Lower lobe of right lung (tissue), 2 donors: ENCODE results near the gene POLRMT. TPM values are rescaled to one million over a fixed set of nuclear protein-coding genes. Genes with fewer than 3 reads are reported as not detected.

Experiments
- ATAC-seq, 2 donors: fragments of 200-7000 bp; cut with Tn5 transposase; one replicate each; pipeline ENCODE4 v1.9.1; 2020 to 2022; ENCODE audit warnings: mild to moderate bottlenecking in 2 of 2, moderate library complexity in 2 of 2
- DNase-seq: peaks from one replicate; pipeline ENCODE4 v3.0.0-alpha.2; 2020
- H3K27ac ChIP-seq: fragments of 200-600 bp; one replicate; pipeline ENCODE4 v1.8.0; 2022
- H3K27me3 ChIP-seq: fragments of 200-600 bp; one replicate; pipeline ENCODE4 v1.8.0; 2022; ENCODE audit warnings: low read depth
- H3K36me3 ChIP-seq: fragments of 200-600 bp; one replicate; pipeline ENCODE4 v1.8.0; 2022; ENCODE audit warnings: mild to moderate bottlenecking
- H3K4me1 ChIP-seq: fragments of 200-600 bp; one replicate; pipeline ENCODE4 v1.8.0; 2022
- H3K4me3 ChIP-seq: fragments of 200-600 bp; one replicate; pipeline ENCODE4 v1.8.0; 2022; ENCODE audit warnings: mild to moderate bottlenecking
- H3K9me3 ChIP-seq: fragments of 200-600 bp; one replicate; pipeline ENCODE4 v1.8.0; 2022
- CTCF ChIP-seq: fragments of 200-600 bp; IDR thresholded peaks from one replicate; pipeline ENCODE4 v1.8.0; 2022; ENCODE audit warnings: antibody characterized with exemption, mild to moderate bottlenecking
- intact Hi-C: fragments of 100-400 bp; cut with DNase I; formaldehyde crosslinking; loops from one replicate; pipeline ENCODE4 v1.11.0; 2022
- total RNA-seq: library from RNA; stranded (reverse); fragmentation: NEBNext Ultra II Directional; extraction: Animal tissue kit (Norgen Biotek cat#: 25700); gene quantifications from one replicate; pipeline ENCODE4 v1.2.1, GENCODE V29; 2021
- donor health status: DM: no; HTN: yes; CAD: no; lungs with severe emphysema.

The POLRMT gene
- total RNA-seq, 1 donor from 2014 or later: 42.5 TPM

- DNase-seq (no peak), ATAC-seq (no peak)
- no peak overlapping the region for H3K27ac ChIP-seq
- intact Hi-C loops: no loop called here
- H3K36me3 ChIP-seq: peaks cover 63% of the 10 kb centered on the region
- no peaks in the 10 kb centered on the region for H3K9me3 ChIP-seq
- H3K4me1 ChIP-seq: no peaks in the 10 kb centered on the region
- H3K27me3 ChIP-seq: no peaks in the 10 kb centered on the region
- H3K4me3 ChIP-seq: no peak overlapping the region
- TF ChIP-seq CTCF: no peak
These were observed 12.8 kb upstream of the POLRMT start for GRCh38 chr19:645912-646778.

- H3K4me1 ChIP-seq: peaks cover 5% of the 10 kb centered on the region
- no peak overlapping the region for H3K4me3 ChIP-seq
- no peak for DNase-seq
- no peak for TF ChIP-seq CTCF
- H3K36me3 ChIP-seq: peaks cover 49% of the 10 kb centered on the region
- H3K9me3 ChIP-seq: no peaks in the 10 kb centered on the region
- H3K27me3 ChIP-seq: no peaks in the 10 kb centered on the region
- ATAC-seq: no peak
- intact Hi-C loops: no loop called here
- no peak overlapping the region for H3K27ac ChIP-seq
These were observed 11.5 kb upstream of the POLRMT start for GRCh38 chr19:644789-645188.

- Histone ChIP-seq H3K4me3 (no peak overlapping the region), H3K4me1 (peaks cover 5% of the 10 kb centered on the region), H3K9me3 (no peaks in the 10 kb centered on the region), H3K27ac (no peak overlapping the region), H3K36me3 (peaks cover 45% of the 10 kb centered on the region), H3K27me3 (no peaks in the 10 kb centered on the region)
- TF ChIP-seq CTCF: no peak
- ATAC-seq (no peak), DNase-seq (no peak)
- intact Hi-C loops: no loop called here
These were observed 11.0 kb upstream of the POLRMT start for GRCh38 chr19:644363-644762.

GRCh38 chr19:643736-644135 lies 10.4 kb upstream of the POLRMT start:
- Histone ChIP-seq H3K9me3 (no peaks in the 10 kb centered on the region), H3K27ac (no peak overlapping the region), H3K4me3 (no peak overlapping the region), H3K36me3 (peaks cover 39% of the 10 kb centered on the region), H3K27me3 (no peaks in the 10 kb centered on the region), H3K4me1 (peaks cover 11% of the 10 kb centered on the region)
- DNase-seq (no peak), ATAC-seq (no peak)
- no peak for TF ChIP-seq CTCF
- intact Hi-C loops: no loop called here

- Histone ChIP-seq H3K4me1 (peaks cover 13% of the 10 kb centered on the region), H3K4me3 (no peak overlapping the region), H3K36me3 (peaks cover 32% of the 10 kb centered on the region), H3K27me3 (no peaks in the 10 kb centered on the region), H3K9me3 (no peaks in the 10 kb centered on the region), H3K27ac (no peak overlapping the region)
- DNase-seq (no peak), ATAC-seq (no peak)
- no peak for TF ChIP-seq CTCF
- intact Hi-C loops: no loop called here
These were observed 9.7 kb upstream of the POLRMT start for GRCh38 chr19:642767-643727.
